Mucosa of rectum (tissue), 2 donors: ENCODE data around the gene ADCY10.

Experiments
- H3K27ac ChIP-seq, 2 donors: one replicate each; pipeline ENCODE4 v1.7.0; 2013; ENCODE audit warnings: inconsistent platforms in 2 of 2, low read depth in 2 of 2, low read length in 2 of 2
- H3K27me3 ChIP-seq, 2 donors: one replicate each; pipeline ENCODE4 v1.7.0; 2013; ENCODE audit warnings: low read length in 2 of 2; ENCODE audit not compliant: control insufficient read depth in 2 of 2, insufficient read depth in 2 of 2
- H3K36me3 ChIP-seq, 2 donors: one replicate each; pipeline ENCODE4 v1.7.0; 2013; ENCODE audit warnings: low read length in 2 of 2; ENCODE audit not compliant: control insufficient read depth in 2 of 2, insufficient read depth in 2 of 2
- H3K4me1 ChIP-seq, 2 donors: one replicate each; pipeline ENCODE4 v1.7.0; 2013; ENCODE audit warnings: low read length in 2 of 2, mild to moderate bottlenecking in 1 of 2; ENCODE audit not compliant: control insufficient read depth in 2 of 2, insufficient read depth in 2 of 2
- H3K4me3 ChIP-seq, 2 donors: one replicate each; pipeline ENCODE4 v1.7.0; 2013; ENCODE audit warnings: low read length in 2 of 2
- H3K9ac ChIP-seq, 2 donors: one replicate each; pipeline ENCODE4 v1.7.0; 2013; ENCODE audit warnings: low read length in 2 of 2, low read depth in 1 of 2, mild to moderate bottlenecking in 1 of 2
- H3K9me3 ChIP-seq, 2 donors: one replicate each; pipeline ENCODE4 v1.7.0; 2013; ENCODE audit warnings: low read length in 2 of 2; ENCODE audit not compliant: control insufficient read depth in 2 of 2
- donor health status: healthy.
- donor health status: Normal muscosa, but diverticular disease.

ADCY10 gene

DNA sequence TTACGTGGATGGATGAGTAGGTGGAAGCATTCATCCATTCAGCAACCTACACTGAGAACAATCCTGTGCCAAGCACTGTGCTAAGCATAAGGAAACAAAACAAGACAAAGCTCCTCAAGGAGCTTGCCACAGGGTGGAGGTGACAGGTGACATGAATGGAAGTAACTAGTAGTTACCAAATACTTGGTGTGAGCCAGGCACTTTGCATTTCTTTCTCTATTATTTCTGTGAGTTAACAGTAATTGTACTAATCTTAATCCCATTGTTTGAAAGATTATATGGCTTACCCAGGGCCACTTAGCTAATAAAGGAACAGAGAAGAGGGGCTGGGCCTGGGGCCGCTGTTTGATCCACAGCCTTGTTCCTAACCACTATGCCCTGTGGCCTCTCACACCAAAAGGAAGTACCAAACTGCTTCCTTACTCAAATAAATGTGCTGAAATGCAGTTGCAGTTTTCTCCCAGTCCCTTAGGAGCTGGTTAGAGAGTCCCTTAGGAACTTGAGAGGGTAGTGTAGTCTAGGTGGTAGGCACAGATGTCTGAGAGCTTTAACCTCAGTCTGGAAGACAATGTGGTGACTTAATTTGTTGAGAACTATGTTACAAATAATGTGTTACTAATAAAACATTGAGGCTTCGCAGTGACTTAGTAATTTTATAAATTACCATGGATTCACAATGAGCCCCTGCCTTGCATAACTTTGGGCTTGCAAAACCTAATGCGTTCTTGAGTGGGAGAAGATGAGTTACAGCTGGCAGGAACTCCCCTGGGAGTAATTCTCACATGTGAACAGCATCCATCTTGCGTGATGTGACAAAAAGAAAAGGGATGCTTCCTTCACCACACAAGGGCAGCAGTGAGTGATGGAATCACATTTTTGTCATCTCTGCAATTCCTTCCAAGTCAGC is 122.4 kb downstream of the ADCY10 start:
- no peak overlapping the region for H3K27ac ChIP-seq
- no peak overlapping the region for H3K9ac ChIP-seq
- peaks cover 20 to 23% of the 10 kb centered on the region in 2 donors for H3K36me3 ChIP-seq
- H3K4me1 ChIP-seq = no peaks in the 10 kb centered on the region
- H3K27me3 ChIP-seq = no peaks in the 10 kb centered on the region
- no peaks in the 10 kb centered on the region for H3K9me3 ChIP-seq
- no peak overlapping the region for H3K4me3 ChIP-seq

DNA sequence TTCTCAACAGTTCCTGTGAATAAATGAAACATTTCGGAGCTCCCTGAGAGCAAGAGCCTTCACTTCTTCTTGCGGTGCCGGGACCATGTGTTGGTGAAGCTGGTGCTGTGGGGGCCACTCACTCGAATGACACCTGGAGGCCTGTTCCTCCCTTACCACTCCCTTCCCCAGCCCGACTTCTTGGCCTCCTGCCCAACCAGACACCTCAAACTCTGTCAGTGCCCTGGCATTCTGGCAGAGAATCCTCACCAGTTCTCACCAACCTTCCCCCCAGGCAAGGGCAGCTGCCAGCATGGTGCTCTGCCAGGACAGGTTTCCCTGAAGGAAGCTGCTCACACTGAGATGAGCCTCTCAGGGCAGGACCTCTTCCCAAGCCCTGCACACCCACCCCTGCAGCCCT is 123.8 kb downstream of the ADCY10 start:
- no peak overlapping the region for H3K9ac ChIP-seq
- H3K4me3 ChIP-seq = no peak overlapping the region
- peaks cover 23 to 27% of the 10 kb centered on the region in 2 donors for H3K36me3 ChIP-seq
- H3K27me3 ChIP-seq = no peaks in the 10 kb centered on the region
- no peak overlapping the region for H3K27ac ChIP-seq
- no peaks in the 10 kb centered on the region for H3K4me1 ChIP-seq
- H3K9me3 ChIP-seq = no peaks in the 10 kb centered on the region

DNA sequence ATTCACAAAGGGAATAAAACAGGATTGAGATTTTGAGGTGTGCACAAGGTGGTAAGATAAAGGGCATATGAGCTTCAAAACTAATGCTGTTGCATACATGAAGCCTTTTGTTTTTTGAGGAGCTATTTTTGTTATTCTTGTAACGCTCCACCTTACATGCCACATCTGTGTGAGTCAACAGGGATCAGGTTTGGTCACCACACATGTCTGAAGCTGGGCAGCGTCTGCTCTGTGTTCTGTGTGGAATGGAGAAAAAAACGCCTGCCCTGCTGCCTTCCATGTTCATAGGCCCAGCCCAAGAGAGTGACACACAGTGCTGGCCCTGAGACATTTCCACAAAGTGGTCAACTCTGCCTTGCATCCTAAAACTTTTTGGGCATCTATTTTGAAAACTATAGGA is 124.4 kb downstream of the ADCY10 start:
- H3K27ac ChIP-seq = no peak overlapping the region
- no peak overlapping the region for H3K4me3 ChIP-seq
- H3K4me1 ChIP-seq = no peaks in the 10 kb centered on the region
- no peak overlapping the region for H3K9ac ChIP-seq
- no peaks in the 10 kb centered on the region for H3K27me3 ChIP-seq
- H3K9me3 ChIP-seq = no peaks in the 10 kb centered on the region
- peaks cover 25 to 28% of the 10 kb centered on the region in 2 donors for H3K36me3 ChIP-seq

DNA sequence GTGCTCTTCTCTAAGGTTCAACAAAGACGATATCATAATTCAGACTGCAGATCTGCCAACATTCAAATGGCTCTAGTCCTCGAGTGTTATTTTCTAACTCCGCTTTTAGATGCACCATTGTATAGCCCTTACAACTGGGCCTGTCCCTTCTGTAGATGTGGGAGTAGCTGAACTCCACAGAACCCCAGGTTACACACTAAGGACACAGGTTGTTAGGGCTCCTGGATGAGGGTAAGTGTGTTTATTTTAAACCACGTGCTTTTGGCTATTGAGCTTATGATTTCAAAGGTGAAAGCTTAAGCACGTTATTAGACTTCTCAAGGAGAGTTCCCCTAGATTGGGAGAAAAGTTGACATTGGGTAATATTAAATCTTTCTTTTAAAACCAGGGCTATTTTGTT is 127.4 kb downstream of the ADCY10 start:
- Histone ChIP-seq H3K36me3 (peaks cover 25 to 32% of the 10 kb centered on the region in 2 donors), H3K9ac (no peak overlapping the region), H3K4me1 (no peaks in the 10 kb centered on the region), H3K9me3 (no peaks in the 10 kb centered on the region), H3K27ac (no peak overlapping the region), H3K27me3 (no peaks in the 10 kb centered on the region), H3K4me3 (no peak overlapping the region)

DNA sequence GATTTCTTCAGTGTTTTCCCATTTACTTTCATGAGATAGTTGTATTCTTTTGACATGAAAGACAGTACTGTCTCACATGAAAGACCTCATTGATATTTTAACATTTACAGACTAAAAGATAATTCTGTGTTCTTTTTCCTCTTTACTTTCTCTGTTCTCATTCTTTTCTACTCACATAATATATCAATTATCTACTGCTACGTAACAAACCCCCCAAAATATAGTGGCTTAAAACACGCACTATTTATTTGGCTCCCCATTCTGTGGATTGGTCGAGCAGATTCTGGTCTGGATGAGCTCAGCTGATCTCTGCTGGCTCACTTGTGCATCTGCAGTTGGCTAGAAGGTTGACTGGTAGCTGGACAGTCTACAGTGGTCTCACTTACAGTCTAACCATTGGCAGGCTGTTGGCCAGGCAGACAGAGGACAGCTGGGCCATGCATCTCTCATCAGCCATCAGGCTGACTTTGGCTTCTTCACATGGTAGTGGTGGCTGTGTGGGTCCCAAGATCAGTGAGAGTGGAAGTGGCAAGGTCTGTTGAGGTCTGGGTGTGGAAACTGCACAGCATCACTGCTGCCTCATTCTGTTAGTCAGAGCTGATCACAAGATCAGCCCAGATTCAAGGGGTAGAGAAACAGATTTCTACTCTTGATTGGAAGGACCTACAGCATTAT is 128.9 kb downstream of the ADCY10 start:
- Histone ChIP-seq H3K4me1 (no peaks in the 10 kb centered on the region), H3K9ac (no peak overlapping the region), H3K36me3 (peaks cover 25 to 27% of the 10 kb centered on the region in 2 donors), H3K27ac (no peak overlapping the region), H3K27me3 (no peaks in the 10 kb centered on the region), H3K4me3 (no peak overlapping the region), H3K9me3 (no peaks in the 10 kb centered on the region)

DNA sequence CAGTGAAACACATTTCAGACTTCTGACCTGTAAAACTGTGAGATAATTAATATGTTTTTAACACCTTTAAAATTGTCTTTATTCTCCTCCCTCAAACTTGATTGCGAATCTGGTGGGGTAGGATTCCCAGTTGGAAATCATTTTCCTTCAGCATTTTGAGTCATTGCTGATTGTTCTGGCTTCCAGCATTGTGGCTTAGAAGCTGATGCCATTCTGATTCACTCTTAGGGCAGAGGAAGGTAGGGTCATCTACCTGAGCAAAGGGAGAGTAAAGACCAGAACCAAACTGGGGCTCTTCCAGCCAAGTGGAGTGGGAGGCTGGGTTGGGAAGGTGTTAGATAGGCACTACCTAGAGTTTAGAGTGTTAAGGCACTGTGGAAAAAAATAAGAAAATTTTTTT is 131.0 kb downstream of the ADCY10 start:
- Histone ChIP-seq H3K9me3 (no peaks in the 10 kb centered on the region), H3K36me3 (peaks cover 10 to 18% of the 10 kb centered on the region in 2 donors), H3K9ac (no peak overlapping the region), H3K27ac (no peak overlapping the region), H3K4me1 (no peaks in the 10 kb centered on the region), H3K4me3 (no peak overlapping the region), H3K27me3 (no peaks in the 10 kb centered on the region)

DNA sequence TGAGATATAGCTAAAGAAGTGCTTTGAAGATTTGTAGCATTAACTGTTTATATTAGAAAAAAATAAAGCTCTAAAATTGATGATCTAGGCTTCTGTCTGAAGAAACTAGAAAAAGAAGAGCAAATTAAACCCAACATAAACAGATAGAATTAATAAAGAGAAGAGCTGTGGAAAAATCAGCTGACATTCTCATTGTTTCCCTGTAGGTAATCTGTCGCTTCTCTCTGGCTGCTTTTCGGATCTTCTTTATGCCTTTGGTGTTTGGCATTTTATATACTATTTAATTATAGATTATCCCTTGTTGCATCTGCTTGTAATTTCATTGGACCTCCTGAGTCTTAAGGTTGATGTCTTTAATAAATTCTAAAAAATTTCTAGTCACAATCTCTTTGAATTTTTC is 132.4 kb downstream of the ADCY10 start:
- no peaks in the 10 kb centered on the region for H3K27me3 ChIP-seq
- no peaks in the 10 kb centered on the region for H3K4me1 ChIP-seq
- H3K36me3 ChIP-seq = peaks cover 12 to 17% of the 10 kb centered on the region in 2 donors
- no peak overlapping the region for H3K4me3 ChIP-seq
- H3K9ac ChIP-seq = no peak overlapping the region
- H3K27ac ChIP-seq = no peak overlapping the region
- H3K9me3 ChIP-seq = no peaks in the 10 kb centered on the region

DNA sequence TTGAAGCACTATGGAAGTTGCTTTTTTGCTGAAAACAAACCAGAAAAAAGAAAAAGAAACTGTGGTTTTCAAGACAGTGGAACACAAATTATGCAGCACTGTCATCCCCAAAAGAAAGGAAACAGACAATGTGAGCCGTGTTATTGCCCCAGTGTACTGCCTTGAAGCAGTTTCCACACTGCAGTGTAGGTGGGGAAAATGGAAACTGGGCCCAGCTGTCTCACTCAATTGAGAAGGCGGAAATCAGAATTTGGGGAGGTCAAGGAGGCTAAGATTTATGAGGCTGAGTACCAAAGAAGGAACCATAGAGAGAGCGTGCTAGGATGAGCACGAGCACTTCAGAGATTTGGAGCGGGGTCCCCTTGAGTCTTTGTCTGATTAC is 136.7 kb downstream of the ADCY10 start:
- Histone ChIP-seq H3K4me3 (no peak overlapping the region), H3K9ac (no peak overlapping the region), H3K27ac (no peak overlapping the region), H3K4me1 (no peaks in the 10 kb centered on the region), H3K9me3 (no peaks in the 10 kb centered on the region), H3K36me3 (peaks cover 26 to 29% of the 10 kb centered on the region in 2 donors), H3K27me3 (no peaks in the 10 kb centered on the region)

DNA sequence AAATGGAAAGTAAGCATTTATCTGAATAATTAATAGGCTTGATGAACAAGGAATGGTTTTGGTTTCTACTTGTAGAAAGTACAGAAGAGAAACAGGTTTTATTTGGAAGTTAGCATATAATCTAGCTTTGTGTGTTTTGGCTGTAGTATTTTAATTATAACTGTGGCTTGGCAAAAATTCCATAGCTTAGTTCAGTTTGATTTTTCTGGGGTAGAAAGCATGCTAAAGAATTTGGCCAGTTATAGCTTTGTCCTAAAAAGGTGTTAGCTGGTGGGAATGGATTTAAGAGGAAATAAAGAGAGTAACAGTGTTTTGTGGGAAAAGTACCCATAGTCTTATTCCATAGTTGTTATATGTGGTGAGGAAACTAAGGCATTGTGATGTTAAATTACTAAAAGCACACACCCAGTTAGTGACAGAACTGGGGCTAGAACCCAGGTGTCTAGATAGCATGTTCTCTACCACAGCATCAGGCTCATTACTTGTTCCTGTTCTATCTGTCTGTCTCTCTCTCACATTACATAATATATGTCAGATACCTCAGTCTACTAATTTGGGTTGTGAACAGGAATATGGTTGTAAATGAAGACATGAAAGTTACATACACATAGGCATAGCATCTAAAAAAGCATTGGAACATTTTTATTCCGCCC is 137.2 kb downstream of the ADCY10 start:
- no peaks in the 10 kb centered on the region for H3K4me1 ChIP-seq
- H3K36me3 ChIP-seq = peaks cover 28 to 33% of the 10 kb centered on the region in 2 donors
- no peak overlapping the region for H3K4me3 ChIP-seq
- no peaks in the 10 kb centered on the region for H3K9me3 ChIP-seq
- H3K27ac ChIP-seq = no peak overlapping the region
- H3K27me3 ChIP-seq = no peaks in the 10 kb centered on the region
- H3K9ac ChIP-seq = no peak overlapping the region

DNA sequence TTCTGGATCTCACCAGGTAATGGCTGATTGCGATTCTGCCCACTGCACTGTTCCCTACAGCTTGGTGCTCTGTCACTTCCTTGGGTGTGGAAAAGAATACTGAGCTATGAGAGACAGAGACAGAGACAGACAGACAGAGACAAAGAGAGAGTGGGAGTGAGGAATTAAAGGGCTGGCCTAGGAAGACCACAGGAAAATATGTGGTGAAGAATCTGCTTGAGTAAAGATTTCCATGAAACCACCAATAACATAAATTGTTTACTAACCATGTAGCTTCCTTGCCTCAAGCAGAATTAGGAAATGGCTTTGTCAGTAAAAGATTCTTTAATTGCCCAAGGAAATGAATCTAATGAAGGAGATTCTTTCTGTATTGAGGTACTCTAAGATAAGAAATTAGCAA is 137.8 kb downstream of the ADCY10 start:
- H3K4me1 ChIP-seq = no peaks in the 10 kb centered on the region
- H3K27me3 ChIP-seq = no peaks in the 10 kb centered on the region
- no peak overlapping the region for H3K4me3 ChIP-seq
- H3K9ac ChIP-seq = no peak overlapping the region
- H3K27ac ChIP-seq = no peak overlapping the region
- H3K36me3 ChIP-seq = peaks cover 28 to 35% of the 10 kb centered on the region in 2 donors
- no peaks in the 10 kb centered on the region for H3K9me3 ChIP-seq
